SK-N-SH (cell line): ENCODE results near the gene BLID. TPM values are rescaled to one million over a fixed set of nuclear protein-coding genes. Genes with fewer than 3 reads are reported as not detected.

Source experiments
- CTCF ChIA-PET: fragments of 300-600, 350-600 bp; formaldehyde crosslinking; extraction: SDS; loops from one replicate; lab custom pipeline; 2021; lab: Yijun Ruan, JAX
- POLR2A ChIA-PET: fragments of 350-600 bp; sonication (Branson Sonifier 250); formaldehyde crosslinking; extraction: SDS; loops from one replicate; lab custom pipeline; 2020; ENCODE audit warnings: antibody characterized with exemption, inconsistent platforms; lab: Yijun Ruan, JAX
- DNase-seq: peaks from one replicate; pipeline ENCODE4 v3.0.0; 2012
- H2AFZ ChIP-seq: fragments of 200-600 bp; sonication (generic); 2 replicates; pipeline ENCODE4 v1.8.1; 2016; ENCODE audit warnings: antibody characterized with exemption, mild to moderate bottlenecking, low read depth
- H3F3A ChIP-seq: fragments of 200-600 bp; sonication (generic); replicated peaks from 2 replicates; pipeline ENCODE3; 2016; ENCODE audit warnings: antibody characterized with exemption, mild to moderate bottlenecking; ENCODE audit not compliant: insufficient read depth
- H3K27ac ChIP-seq, 2 experiments: fragments of 200-500 bp in 1 of 2; fragments of 200-600 bp in 1 of 2; sonication (Bioruptor generic) in 1 of 2; sonication (generic), shearing (Covaris generic) in 1 of 2; 2 replicates each; pipeline versions ENCODE4 v1.5.1 to v1.6.1; 2014 to 2016; ENCODE audit warnings: low read depth in 2 of 2, inconsistent platforms in 1 of 2, low read length in 1 of 2, mild to moderate bottlenecking in 1 of 2, mixed read lengths in 1 of 2
- H3K27me3 ChIP-seq: fragments of 200-600 bp; sonication (generic), shearing (Covaris generic); 2 replicates; pipeline ENCODE4 v1.6.1; 2016; ENCODE audit warnings: mixed run types; ENCODE audit not compliant: insufficient read depth
- H3K36me3 ChIP-seq, 2 experiments: fragments of 200-500 bp in 1 of 2; fragments of 200-600 bp in 1 of 2; sonication (Bioruptor generic) in 1 of 2; sonication (generic) in 1 of 2; replicated peaks in 1 of 2; 2 replicates each; pipeline versions ENCODE3 to v1.5.1; 2014 to 2016; ENCODE audit warnings: low read length in 1 of 2, mild to moderate bottlenecking in 1 of 2; ENCODE audit not compliant: insufficient read depth in 2 of 2, control insufficient read depth in 1 of 2
- H3K4me1 ChIP-seq, 2 experiments: fragments of 200-500 bp in 1 of 2; fragments of 200-600 bp in 1 of 2; sonication (Bioruptor generic) in 1 of 2; sonication (generic), shearing (Covaris generic) in 1 of 2; 2 replicates each; pipeline versions ENCODE4 v1.5.1 to v1.6.1; 2014 to 2016; ENCODE audit warnings: low read depth in 1 of 2, low read length in 1 of 2, mixed run types in 1 of 2; ENCODE audit not compliant: insufficient read depth in 2 of 2, control insufficient read depth in 1 of 2
- H3K4me2 ChIP-seq: fragments of 200-600 bp; sonication (generic), shearing (Covaris generic); 2 replicates; pipeline ENCODE4 v1.6.1; 2017; ENCODE audit warnings: mixed run types
- H3K4me3 ChIP-seq, 2 experiments: fragments of 200-500 bp in 1 of 2; fragments of 200-600 bp in 1 of 2; sonication (Bioruptor generic) in 1 of 2; sonication (generic), shearing (Covaris generic) in 1 of 2; 2 replicates each; pipeline versions ENCODE4 v1.5.1 to v1.8.1; 2014 to 2016; ENCODE audit warnings: low read depth in 2 of 2, inconsistent platforms in 1 of 2, low read length in 1 of 2, mild to moderate bottlenecking in 1 of 2, mixed read lengths in 1 of 2, moderate library complexity in 1 of 2
- H3K79me2 ChIP-seq: fragments of 200-600 bp; sonication (generic); 2 replicates; pipeline ENCODE4 v1.8.1; 2017; ENCODE audit warnings: mild to moderate bottlenecking; ENCODE audit not compliant: insufficient read depth
- H3K9ac ChIP-seq: fragments of 200-600 bp; sonication (generic); 2 replicates; pipeline ENCODE4 v1.6.1; 2017; ENCODE audit warnings: mixed run types
- H3K9me2 ChIP-seq: fragments of 200-600 bp; sonication (generic); 2 replicates; pipeline ENCODE4 v1.6.1; 2017; ENCODE audit warnings: mixed run types
- H3K9me3 ChIP-seq: fragments of 200-600 bp; sonication (generic); 2 replicates; pipeline ENCODE4 v1.6.1; 2017; ENCODE audit warnings: mixed run types, mild to moderate bottlenecking, moderate library complexity
- H4K20me1 ChIP-seq: fragments of 200-600 bp; sonication (generic); 2 replicates; pipeline ENCODE4 v1.6.1; 2017; ENCODE audit warnings: mild to moderate bottlenecking, mixed run types; ENCODE audit not compliant: insufficient read depth
- CHD2 ChIP-seq: fragments of 150-350 bp; IDR thresholded peaks from 2 replicates; pipeline ENCODE4 v1.6.1; 2018; ENCODE audit warnings: low read length; ENCODE audit not compliant: partially characterized antibody
- ELF1 ChIP-seq: IDR thresholded peaks from 2 replicates; pipeline ENCODE4 v1.4.0; 2012
- EP300 ChIP-seq, 2 experiments: IDR thresholded peaks; 2 replicates each; pipeline versions ENCODE4 v1.4.0 to v1.6.1; 2012; ENCODE audit warnings: borderline replicate concordance in 1 of 2, low read depth in 1 of 2, low read length in 1 of 2
- EZH2phosphoT487 ChIP-seq: fragments of 200-600 bp; sonication (generic); IDR thresholded peaks from 2 replicates; pipeline ENCODE4 v1.6.1; 2017; ENCODE audit warnings: low read depth, mixed run types, mild to moderate bottlenecking, antibody characterized with exemption, moderate library complexity, borderline replicate concordance
- FOXJ3 ChIP-seq: sonication (generic); formaldehyde crosslinking; IDR thresholded peaks from 2 replicates; pipeline ENCODE4 v1.5.1; 2020; ENCODE audit warnings: mild to moderate bottlenecking, missing genetic modification reagents
- FOXM1 ChIP-seq: IDR thresholded peaks from 2 replicates; pipeline ENCODE4 v1.4.0; 2012; ENCODE audit warnings: low read depth, mild to moderate bottlenecking
- GABPA ChIP-seq: IDR thresholded peaks from 2 replicates; pipeline ENCODE4 v1.4.0; 2012; ENCODE audit warnings: low read depth, mild to moderate bottlenecking
- JUND ChIP-seq: IDR thresholded peaks from 2 replicates; pipeline ENCODE4 v1.4.0; 2012
- MEF2A ChIP-seq: IDR thresholded peaks from 2 replicates; pipeline ENCODE4 v1.4.0; 2012; ENCODE audit warnings: low read depth, borderline replicate concordance
- MXI1 ChIP-seq: IDR thresholded peaks from 2 replicates; pipeline ENCODE4 v1.6.1; 2012; ENCODE audit warnings: mild to moderate bottlenecking, low read depth, low read length, improper control_type of control experiment
- POLR2AphosphoS5 ChIP-seq: IDR thresholded peaks from 2 replicates; pipeline ENCODE4 v1.6.1; 2012; ENCODE audit warnings: low read depth, low read length
- RAD21 ChIP-seq: IDR thresholded peaks from 2 replicates; pipeline ENCODE4 v1.6.1; 2012; ENCODE audit warnings: mild to moderate bottlenecking, low read length
- RCOR1 ChIP-seq: fragments of 150-350 bp; IDR thresholded peaks from 2 replicates; pipeline ENCODE4 v1.6.1; 2017; ENCODE audit warnings: antibody characterized with exemption, low read length
- RFX5 ChIP-seq: IDR thresholded peaks from 2 replicates; pipeline ENCODE4 v1.6.1; 2012; ENCODE audit warnings: mild to moderate bottlenecking, improper control_type of control experiment, low read length
- RXRA ChIP-seq: IDR thresholded peaks from 2 replicates; pipeline ENCODE4 v1.4.0; 2012; ENCODE audit warnings: low read depth, mild to moderate bottlenecking, borderline replicate concordance
- SIN3A ChIP-seq: IDR thresholded peaks from 2 replicates; pipeline ENCODE4 v1.6.1; 2012; ENCODE audit warnings: low read depth, mild to moderate bottlenecking, low read length, moderate library complexity, borderline replicate concordance
- TAF1 ChIP-seq: IDR thresholded peaks from 2 replicates; pipeline ENCODE4 v1.6.1; 2012; ENCODE audit warnings: low read depth, mild to moderate bottlenecking, low read length, moderate library complexity, borderline replicate concordance
- TCF12 ChIP-seq: IDR thresholded peaks from 2 replicates; pipeline ENCODE4 v1.4.0; 2012
- TEAD4 ChIP-seq: IDR thresholded peaks from 2 replicates; pipeline ENCODE4 v1.4.0; 2012; ENCODE audit warnings: mild to moderate bottlenecking, borderline replicate concordance; ENCODE audit not compliant: insufficient read depth
- WGBS: methylation state at CpG from one replicate; pipeline ENCODE4 v1.1.6; 2017; ENCODE audit warnings: low lambda C conversion rate; 5-methylcytosine and 5-hydroxymethylcytosine counted together
- polyA plus RNA-seq, 3 experiments: library from polyadenylated mRNA; depleted of rRNA; stranded (reverse); fragments of >200 nt; gene quantifications; 2 replicates each; pipeline ENCODE4 v1.2.3, GENCODE V29; 2012
- TF ChIP-seq, protein P1 (sequence below): IDR thresholded peaks from 2 replicates; pipeline ENCODE4 v1.6.1; 2012; ENCODE audit warnings: mild to moderate bottlenecking, low read depth, low read length, moderate library complexity
- TF ChIP-seq, protein P2 (sequence below): fragments of 150-350 bp; IDR thresholded peaks from 2 replicates; pipeline ENCODE4 v1.6.1; 2017; ENCODE audit warnings: antibody characterized with exemption, low read length, low read depth, borderline replicate concordance
- TF ChIP-seq, protein P3 (sequence below): IDR thresholded peaks from 2 replicates; pipeline ENCODE4 v1.4.0; 2012; ENCODE audit warnings: low read depth, borderline replicate concordance

The BLID gene
- polyA plus RNA-seq, 1 of the 3 experiments (the other 2 are of a cell fraction) = not detected

DNA sequence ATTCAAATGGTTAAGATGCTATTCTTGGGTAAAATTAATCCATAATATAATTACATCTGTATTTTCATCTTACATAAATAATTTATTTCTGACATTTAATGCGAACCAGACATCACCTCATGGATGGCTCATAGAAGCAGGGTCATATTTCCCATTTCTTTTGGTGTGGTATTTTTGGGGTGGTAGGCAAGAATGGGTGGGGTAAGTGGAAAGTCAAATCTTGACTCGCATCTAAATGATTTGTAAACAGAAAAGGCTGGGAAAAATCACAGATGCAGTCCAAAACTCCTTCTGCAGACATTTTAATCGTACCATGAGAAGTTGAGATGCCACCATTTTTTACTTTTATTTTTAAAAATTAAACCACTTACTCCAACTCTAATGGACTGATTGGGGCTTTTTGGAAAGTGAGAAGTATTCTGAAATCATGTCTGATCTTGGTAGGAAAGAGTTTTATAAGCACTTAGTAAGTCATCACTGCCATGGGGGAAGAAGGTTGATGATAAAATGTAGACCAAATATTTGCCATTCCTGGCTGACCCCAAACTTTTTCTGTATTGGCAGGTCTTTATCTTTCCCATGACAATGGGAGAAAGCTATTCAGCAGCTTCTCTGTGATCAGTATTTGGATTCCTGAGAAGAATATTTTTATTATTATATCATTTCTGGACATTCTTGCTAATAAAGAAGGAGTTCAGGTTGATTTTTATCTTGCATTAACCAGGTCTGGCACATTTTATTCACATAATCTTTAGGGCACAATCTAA, 47.2 kb upstream of the BLID start (continued):
- TF ChIP-seq EZH2phosphoT487 = no peak
- TF ChIP-seq, protein P1, sequence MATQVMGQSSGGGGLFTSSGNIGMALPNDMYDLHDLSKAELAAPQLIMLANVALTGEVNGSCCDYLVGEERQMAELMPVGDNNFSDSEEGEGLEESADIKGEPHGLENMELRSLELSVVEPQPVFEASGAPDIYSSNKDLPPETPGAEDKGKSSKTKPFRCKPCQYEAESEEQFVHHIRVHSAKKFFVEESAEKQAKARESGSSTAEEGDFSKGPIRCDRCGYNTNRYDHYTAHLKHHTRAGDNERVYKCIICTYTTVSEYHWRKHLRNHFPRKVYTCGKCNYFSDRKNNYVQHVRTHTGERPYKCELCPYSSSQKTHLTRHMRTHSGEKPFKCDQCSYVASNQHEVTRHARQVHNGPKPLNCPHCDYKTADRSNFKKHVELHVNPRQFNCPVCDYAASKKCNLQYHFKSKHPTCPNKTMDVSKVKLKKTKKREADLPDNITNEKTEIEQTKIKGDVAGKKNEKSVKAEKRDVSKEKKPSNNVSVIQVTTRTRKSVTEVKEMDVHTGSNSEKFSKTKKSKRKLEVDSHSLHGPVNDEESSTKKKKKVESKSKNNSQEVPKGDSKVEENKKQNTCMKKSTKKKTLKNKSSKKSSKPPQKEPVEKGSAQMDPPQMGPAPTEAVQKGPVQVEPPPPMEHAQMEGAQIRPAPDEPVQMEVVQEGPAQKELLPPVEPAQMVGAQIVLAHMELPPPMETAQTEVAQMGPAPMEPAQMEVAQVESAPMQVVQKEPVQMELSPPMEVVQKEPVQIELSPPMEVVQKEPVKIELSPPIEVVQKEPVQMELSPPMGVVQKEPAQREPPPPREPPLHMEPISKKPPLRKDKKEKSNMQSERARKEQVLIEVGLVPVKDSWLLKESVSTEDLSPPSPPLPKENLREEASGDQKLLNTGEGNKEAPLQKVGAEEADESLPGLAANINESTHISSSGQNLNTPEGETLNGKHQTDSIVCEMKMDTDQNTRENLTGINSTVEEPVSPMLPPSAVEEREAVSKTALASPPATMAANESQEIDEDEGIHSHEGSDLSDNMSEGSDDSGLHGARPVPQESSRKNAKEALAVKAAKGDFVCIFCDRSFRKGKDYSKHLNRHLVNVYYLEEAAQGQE = no peak
- peak; percentile 14 for TF ChIP-seq JUND
- no peak for TF ChIP-seq MEF2A
- TF ChIP-seq RFX5 = no peak

DNA sequence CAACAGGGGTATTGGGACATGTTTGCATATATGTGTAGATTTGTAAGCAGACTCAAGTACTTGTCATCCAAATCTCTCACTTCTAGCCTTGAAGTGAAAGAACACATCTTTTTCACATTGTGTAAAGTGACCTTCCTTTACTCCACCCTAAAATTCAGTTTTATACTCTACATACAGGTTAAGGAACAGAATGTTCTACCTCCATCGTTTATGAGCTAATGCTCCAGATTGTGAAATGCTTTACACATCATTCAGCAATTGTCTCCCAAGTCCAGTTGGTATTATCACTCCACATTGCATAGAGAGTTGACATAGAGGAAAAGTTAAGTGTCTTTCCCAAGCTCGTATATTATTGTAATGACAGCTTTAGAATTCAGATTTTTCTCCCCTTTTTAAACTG, 46.1 kb upstream of the BLID start:
- Histone ChIP-seq H4K20me1 (peaks cover 98% of the 10 kb centered on the region), H3K36me3 (peaks cover 0 to 76% of the 10 kb centered on the region in 2 experiments), H3K4me1 (peaks cover 25 to 67% of the 10 kb centered on the region in 2 experiments)

More for the DNA sequence above, 46.1 kb upstream of the BLID start:
- TF ChIP-seq TCF12 = no peak
- TF ChIP-seq RXRA = no peak
- no peak for TF ChIP-seq FOXJ3 (CRISPR knock-in tag)
- TF ChIP-seq TEAD4 = no peak
- TF ChIP-seq MXI1 = no peak
- no peak for TF ChIP-seq CHD2
- no peak for TF ChIP-seq GABPA
- no peak for TF ChIP-seq FOXM1
- TF ChIP-seq RAD21 = no peak
- TF ChIP-seq, protein P2, sequence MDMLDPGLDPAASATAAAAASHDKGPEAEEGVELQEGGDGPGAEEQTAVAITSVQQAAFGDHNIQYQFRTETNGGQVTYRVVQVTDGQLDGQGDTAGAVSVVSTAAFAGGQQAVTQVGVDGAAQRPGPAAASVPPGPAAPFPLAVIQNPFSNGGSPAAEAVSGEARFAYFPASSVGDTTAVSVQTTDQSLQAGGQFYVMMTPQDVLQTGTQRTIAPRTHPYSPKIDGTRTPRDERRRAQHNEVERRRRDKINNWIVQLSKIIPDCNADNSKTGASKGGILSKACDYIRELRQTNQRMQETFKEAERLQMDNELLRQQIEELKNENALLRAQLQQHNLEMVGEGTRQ = no peak
- TF ChIP-seq TAF1 = no peak
- no peak for TF ChIP-seq EP300 (IDR thresholded peaks at IDR 0.05; ENCODE audit: borderline replicate concordance in 1 of 2, low read depth in 1 of 2, low read length in 1 of 2)
- no peak for TF ChIP-seq RCOR1
- TF ChIP-seq SIN3A = no peak
- TF ChIP-seq ELF1 = no peak
- no peak for TF ChIP-seq POLR2AphosphoS5
- no peak for TF ChIP-seq RFX5
- TF ChIP-seq, protein P3, sequence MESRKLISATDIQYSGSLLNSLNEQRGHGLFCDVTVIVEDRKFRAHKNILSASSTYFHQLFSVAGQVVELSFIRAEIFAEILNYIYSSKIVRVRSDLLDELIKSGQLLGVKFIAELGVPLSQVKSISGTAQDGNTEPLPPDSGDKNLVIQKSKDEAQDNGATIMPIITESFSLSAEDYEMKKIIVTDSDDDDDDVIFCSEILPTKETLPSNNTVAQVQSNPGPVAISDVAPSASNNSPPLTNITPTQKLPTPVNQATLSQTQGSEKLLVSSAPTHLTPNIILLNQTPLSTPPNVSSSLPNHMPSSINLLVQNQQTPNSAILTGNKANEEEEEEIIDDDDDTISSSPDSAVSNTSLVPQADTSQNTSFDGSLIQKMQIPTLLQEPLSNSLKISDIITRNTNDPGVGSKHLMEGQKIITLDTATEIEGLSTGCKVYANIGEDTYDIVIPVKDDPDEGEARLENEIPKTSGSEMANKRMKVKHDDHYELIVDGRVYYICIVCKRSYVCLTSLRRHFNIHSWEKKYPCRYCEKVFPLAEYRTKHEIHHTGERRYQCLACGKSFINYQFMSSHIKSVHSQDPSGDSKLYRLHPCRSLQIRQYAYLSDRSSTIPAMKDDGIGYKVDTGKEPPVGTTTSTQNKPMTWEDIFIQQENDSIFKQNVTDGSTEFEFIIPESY = no peak
- TF ChIP-seq JUND = no peak
- Histone ChIP-seq H3K9me3 (no peaks in the 10 kb centered on the region), H3K79me2 (peaks cover 100% of the 10 kb centered on the region), H3K27ac (peak overlapping the region in 1 of 2 experiments; percentile 87; a peak in 2 of 4 replicates), H3K9me2 (no peaks in the 10 kb centered on the region), H3K27me3 (no peaks in the 10 kb centered on the region), H2AFZ (no peak overlapping the region), H3K4me3 (no peak overlapping the region), H3F3A (peaks cover 56% of the 10 kb centered on the region), H3K4me2 (peak overlapping the region; percentile 28), H3K9ac (no peak overlapping the region)
- 84% methylated on average over 2 of the region's 2 CpGs for WGBS
- ChIA-PET CTCF (interaction anchor here (0.8 to 2.1 kb wide), 3 partner anchors 9 to 506 kb away, joined by 3 to 6 read pairs (median 3); no protein-coding TSS in a partner anchor), POLR2A (no interaction called here)
- no peak for DNase-seq
